ENCODE measurements around the gene NUDT6.
"Not testable (repeated sequence)": the region's sequence is repeated elsewhere in the genome, so short reads cannot be mapped to it uniquely, and the experiment has no call there.

The NUDT6 gene, protein sequence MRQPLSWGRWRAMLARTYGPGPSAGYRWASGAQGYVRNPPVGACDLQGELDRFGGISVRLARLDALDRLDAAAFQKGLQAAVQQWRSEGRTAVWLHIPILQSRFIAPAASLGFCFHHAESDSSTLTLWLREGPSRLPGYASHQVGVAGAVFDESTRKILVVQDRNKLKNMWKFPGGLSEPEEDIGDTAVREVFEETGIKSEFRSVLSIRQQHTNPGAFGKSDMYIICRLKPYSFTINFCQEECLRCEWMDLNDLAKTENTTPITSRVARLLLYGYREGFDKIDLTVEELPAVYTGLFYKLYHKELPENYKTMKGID

DNA sequence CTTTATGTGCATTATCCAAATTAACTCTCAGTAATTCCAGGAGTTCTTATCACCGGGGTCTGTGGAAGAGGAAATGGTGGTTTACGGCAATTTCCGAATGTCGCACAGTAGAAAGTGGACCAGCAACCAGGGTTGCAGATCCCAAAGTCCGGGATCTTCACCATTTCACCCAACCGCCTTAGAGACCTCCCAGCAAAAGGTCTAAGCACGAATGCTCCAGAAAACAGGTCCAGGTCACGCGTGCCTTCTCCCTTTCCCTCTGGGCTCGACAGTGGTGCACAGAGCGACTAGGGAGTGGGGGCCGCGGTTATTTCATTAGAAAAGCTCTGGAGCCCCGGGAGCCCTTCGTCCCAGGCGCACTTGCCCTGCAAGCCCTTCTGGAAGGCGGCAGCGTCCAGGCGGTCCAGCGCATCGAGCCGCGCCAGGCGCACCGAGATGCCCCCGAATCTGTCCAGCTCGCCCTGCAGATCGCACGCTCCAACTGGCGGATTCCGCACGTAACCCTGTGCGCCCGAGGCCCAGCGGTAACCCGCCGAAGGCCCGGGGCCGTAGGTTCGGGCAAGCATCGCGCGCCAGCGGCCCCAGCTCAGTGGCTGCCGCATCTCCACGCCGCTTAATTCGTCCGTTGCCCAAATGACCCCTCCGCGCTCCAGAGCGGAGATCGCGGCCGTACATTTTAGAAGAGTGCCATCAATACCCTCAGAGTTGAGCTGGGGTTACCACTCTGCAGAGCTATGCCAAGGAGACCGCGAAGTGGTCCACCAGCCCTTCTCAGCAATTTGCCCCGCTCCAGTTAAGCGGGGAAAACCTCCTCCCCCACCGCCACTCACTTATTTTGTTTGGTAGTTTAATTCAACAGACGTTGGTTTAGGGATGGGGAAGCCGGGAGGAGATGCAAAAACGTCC, at the start of gene NUDT6:
Gene NUDT6 (minus strand): TSS at position 627 of the 906 bp plus-strand sequence. CDS start 25 bp downstream, at position 602.
- peak; percentile 3 to 28 (median 3) for DNase-seq (ENCODE audit: low read depth in 3 of 3)

- no peak for DNase-seq (ENCODE audit: low read depth in 3 of 3)
Measured at GRCh38 chr4:122968227-122968812, 45.9 kb upstream of the NUDT6 start.

GRCh38 chr4:122967231-122967630, 44.8 kb upstream of the NUDT6 start:
- no peak for DNase-seq (ENCODE audit: low read depth in 3 of 3)

- DNase-seq (ENCODE audit: low read depth in 3 of 3) = no peak
Measured at GRCh38 chr4:122966201-122966600, 43.8 kb upstream of the NUDT6 start.

DNA sequence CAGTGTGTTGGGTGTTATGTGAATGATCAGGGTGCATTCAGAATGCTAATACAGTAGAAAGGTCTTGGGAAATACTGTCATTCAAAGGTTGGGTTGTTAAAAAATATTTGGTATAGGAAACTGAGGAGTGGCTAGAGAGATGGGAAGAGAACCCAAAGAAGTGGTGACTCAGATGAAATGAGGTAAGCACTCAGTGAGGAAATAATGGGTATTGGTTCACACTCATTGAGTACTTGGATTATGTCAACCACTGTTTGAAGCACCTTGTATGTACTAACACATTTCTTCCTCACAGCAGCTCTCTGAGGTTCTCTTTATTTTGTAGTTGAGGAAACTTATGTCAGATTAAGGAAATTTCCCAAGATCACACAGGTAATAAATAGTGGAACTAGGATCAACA, 40.8 kb upstream of the NUDT6 start:
- no peak for DNase-seq (ENCODE audit: low read depth in 3 of 3)

DNA sequence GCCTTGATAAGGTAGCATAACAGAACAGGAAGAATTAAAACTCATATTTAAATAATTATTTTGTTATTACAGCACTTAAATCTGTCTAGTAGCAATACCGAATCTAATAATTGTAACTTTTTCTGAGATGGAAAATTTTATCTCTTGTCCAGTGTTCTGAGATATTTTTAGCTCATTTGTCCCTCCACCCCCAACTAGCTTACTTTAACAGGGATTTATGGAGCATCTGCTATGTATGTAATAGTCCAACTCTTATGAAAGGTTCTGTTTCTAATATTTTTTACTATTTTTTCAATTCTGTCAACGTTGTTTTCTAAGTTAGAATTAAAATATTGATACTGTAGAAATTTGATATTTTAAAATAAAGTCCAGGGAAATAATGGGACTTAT, 38.2 kb upstream of the NUDT6 start:
- DNase-seq (ENCODE audit: low read depth in 3 of 3) = no peak

DNA sequence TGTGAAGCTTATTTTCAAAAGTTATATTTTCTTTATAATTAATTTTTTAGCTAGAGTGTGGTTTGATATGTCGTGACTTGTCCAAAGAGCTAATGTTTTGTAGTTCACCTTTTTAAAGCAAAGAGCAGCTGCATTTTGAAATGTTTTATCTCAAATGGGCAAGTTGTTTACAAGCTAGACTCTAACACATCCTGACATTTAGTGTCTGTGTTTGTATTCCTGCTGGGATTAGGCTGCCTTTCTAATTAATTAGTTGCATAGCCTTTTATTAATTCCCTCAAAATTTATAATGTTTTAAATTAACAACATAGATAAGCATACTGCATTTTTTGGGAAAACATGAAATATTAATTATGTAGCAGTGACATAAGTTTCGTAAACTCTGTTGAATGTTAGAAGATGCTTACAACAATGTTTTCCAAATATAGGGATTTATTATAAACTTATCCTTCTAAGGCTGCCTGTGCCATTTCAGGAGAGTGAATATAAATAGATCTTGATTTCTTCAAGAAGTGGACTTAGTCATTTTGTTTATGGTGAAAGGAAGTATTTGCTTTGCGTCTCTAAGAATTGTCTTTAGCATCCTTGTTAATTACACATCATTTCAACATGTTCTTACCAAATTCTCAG, 37.7 kb upstream of the NUDT6 start:
- no peak for DNase-seq (ENCODE audit: low read depth in 3 of 3)

GRCh38 chr4:122959441-122959840, 37.0 kb upstream of the NUDT6 start:
- no peak for DNase-seq (ENCODE audit: low read depth in 3 of 3)

DNA sequence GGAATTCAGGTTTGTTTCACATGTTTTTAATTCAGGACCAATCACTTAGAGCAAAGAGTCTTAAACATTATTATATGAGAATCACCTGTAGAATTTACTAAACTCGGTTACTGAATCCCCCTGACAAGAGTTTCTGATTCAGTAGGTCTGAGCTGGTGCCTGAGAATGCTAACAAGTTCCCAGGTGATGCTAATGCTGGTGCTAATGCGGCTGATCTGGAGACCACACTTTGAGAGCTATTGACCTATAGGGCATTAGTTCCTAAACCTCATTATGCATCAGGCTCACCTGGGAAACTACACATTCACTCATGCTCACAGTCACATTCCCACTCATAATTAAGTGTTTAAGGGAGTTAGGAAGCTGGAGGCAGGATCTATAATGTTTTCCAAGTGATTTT, 36.1 kb upstream of the NUDT6 start:
- DNase-seq (ENCODE audit: low read depth in 3 of 3) = no peak

DNA sequence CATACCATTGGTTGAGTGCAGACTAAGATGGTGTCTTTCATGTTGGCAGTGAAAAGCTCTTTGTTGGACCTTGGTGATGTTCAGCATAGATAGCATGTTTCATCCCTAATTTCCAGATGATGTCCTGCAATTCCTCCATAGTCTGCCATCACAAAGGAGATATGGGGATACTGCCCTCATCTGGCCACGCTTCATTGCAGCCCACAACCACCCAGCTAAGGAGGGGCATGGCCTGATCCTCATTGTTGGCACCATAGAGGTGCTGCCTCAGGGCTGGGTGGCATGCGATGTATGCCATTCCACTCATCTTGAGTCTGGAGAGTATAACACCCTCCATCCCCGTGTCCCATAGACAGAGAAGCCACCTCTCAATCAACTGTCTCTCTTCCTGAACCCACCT, 31.5 kb upstream of the NUDT6 start:
- DNase-seq (ENCODE audit: low read depth in 3 of 3) = no peak

DNA sequence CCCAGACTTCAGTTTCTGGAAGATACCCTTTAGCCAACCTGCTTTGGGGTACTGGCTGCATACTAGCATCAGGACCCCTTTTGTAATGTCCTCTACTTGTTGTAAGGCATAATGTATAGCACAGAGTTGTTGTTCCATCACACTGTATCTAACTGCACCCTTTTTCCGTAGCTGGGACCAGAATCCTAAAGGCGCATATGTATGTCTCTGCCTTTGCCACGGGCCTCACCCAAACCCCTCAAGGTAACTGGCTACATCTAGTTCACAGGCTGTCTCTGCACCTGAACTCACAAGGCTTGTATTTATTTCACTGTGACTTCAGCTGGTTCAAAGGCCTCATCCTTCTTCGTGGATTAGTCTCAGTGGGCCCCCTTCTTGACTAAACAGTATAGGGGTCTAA, 29.6 kb upstream of the NUDT6 start:
- no peak for DNase-seq (ENCODE audit: low read depth in 3 of 3)

DNA sequence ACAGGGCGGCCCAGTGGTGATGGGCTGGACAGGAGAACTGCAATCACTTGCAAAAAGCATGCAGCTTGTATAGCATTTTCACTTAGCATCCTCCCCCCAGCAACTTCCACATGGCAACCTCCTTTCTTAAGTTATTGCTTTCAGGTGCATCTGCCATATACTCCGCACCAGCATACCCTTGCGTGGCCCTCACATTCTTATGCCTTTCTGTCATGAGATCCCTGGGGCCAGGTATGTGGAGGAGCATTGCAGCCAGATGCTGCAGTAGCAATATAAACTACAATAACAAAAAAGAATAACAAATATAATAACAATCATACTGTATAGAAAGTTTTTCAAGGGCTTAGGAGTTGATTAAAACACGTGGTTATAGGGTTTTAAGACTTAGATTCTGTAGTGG, 26.3 kb upstream of the NUDT6 start:
- no peak for DNase-seq (ENCODE audit: low read depth in 3 of 3)

- no peak for DNase-seq (ENCODE audit: low read depth in 3 of 3)
Measured at GRCh38 chr4:122946142-122946541, 23.7 kb upstream of the NUDT6 start.

DNA sequence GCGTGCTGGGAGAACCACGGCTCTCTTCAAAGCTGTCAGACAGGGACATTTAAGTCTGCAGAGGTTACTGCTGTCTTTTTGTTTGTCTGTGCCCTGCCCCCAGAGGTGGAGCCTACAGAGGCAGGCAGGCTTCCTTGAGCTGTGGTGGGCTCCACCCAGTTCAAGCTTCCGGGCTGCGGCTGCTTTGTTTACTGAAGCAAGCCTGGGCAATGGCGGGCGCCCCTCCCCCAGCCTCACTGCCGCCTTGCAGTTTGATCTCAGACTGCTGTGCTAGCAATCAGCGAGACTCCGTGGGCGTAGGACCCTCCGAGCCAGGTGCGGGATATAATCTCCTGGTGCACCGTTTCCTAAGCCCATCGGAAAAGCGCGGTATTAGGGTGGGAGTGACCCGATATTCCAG, 22.7 kb upstream of the NUDT6 start:
- not testable (repeated sequence) for DNase-seq (ENCODE audit: low read depth in 3 of 3)

GRCh38 chr4:122932763-122933162, 10.4 kb upstream of the NUDT6 start:
- no peak for DNase-seq (ENCODE audit: low read depth in 3 of 3)

- no peak for DNase-seq (ENCODE audit: low read depth in 3 of 3)
Measured at GRCh38 chr4:122930862-122931261, 8.5 kb upstream of the NUDT6 start.

DNA sequence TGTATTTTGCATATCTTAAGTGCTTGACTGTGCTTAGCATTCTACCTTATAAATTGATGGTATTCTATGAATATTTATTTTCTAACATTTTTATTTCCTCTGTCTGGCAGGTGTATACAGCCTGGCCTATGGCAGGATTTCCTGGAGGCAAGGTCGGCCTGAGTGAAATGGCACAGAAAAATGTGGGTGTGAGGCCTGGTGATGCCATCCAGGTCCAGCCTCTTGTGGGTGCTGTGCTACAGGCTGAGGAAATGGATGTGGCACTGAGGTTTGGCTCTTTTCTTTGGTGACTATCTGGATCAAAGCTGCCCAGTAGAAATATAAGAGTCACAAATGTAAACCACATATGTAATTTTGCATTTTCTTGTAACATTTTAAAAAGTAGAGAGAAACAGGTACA, 6.5 kb upstream of the NUDT6 start:
- no peak for DNase-seq (ENCODE audit: low read depth in 3 of 3)

- DNase-seq (ENCODE audit: low read depth in 3 of 3) = peak; percentile 66 to 77 (median 67)
Measured at GRCh38 chr4:122922877-122923511, 597 bp upstream of the NUDT6 start.

DNA sequence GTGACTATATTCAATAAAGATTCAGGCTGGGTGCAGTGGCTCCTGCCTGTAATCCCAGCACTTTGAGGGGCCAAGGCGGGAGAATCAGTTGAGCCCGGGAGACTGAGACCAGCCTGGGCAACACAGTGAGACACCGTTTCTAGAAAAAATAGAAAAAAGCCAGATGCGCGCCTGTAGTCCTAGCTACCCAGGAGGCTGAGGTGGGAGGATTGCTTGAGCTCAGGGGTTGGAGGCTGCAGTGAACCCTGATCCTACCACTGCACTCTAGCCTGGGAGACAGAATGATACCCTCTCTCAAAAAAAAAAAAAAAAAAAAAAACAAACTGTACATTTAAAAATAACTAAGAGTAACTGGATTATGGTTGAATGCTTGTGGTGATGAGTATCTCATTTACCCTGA, 1.1 kb downstream of the NUDT6 start:
- DNase-seq (ENCODE audit: low read depth in 3 of 3) = no peak

DNA sequence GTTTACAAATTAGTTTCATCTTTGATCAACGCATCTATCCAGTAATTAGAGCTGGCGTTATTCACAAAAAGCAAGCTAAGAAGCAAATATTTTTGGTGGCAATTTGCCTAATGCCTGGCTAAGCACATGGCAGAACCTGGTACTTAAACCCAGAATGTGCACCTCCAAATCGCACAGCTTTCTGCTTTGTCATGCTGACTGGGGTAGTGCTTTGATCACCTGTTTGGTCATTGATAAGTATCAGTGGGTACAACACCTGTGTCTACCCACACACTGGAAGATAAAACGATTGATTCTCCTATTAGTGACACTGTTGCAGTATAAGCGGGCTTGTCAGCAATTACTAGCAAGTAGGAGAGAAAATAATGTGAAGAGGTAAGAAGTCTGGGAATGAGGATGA, 1.9 kb downstream of the NUDT6 start:
- no peak for DNase-seq (ENCODE audit: low read depth in 3 of 3)

DNA sequence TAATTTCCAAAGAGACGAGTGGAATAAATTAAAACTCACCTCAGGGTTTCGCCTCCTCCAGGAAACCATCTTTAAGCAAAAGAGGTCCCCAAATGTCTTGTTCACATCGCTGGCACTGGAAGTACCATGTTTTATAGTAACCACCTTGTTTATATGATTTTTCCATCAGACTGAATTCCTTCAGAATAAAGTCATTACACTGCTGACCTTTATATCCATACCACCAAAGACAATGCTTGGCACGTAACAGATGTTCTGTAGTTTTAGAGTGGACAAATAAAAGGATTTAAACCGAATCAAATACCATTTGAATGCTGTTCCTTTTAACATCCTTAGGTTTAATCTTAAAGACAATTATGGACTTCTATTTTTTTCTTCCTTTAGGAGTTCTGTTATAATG, 4.7 kb downstream of the NUDT6 start:
- no peak for DNase-seq (ENCODE audit: low read depth in 3 of 3)

- no peak for DNase-seq (ENCODE audit: low read depth in 3 of 3)
Measured at GRCh38 chr4:122914938-122915337, 7.5 kb downstream of the NUDT6 start.
